Activated CD8-positive, alpha-beta memory T cell treated with anti-CD3 and anti-CD28 coated beads, Interleukin-2, amount 50 U/mL, for 1 hour (primary cell): ENCODE data around the gene HPS1.

Source experiments
- DNase-seq: peaks from one replicate; pipeline ENCODE4 v3.0.0-alpha.2; 2020; ENCODE audit errors: extremely low read depth

Gene HPS1

GRCh38 chr10:98432330-98432729 lies 14.4 kb downstream of the HPS1 start:
- DNase-seq: no peak

GRCh38 chr10:98431016-98431415 lies 15.7 kb downstream of the HPS1 start:
- no peak for DNase-seq

- DNase-seq: no peak
These were observed 16.3 kb downstream of the HPS1 start for GRCh38 chr10:98430427-98430826.

DNA sequence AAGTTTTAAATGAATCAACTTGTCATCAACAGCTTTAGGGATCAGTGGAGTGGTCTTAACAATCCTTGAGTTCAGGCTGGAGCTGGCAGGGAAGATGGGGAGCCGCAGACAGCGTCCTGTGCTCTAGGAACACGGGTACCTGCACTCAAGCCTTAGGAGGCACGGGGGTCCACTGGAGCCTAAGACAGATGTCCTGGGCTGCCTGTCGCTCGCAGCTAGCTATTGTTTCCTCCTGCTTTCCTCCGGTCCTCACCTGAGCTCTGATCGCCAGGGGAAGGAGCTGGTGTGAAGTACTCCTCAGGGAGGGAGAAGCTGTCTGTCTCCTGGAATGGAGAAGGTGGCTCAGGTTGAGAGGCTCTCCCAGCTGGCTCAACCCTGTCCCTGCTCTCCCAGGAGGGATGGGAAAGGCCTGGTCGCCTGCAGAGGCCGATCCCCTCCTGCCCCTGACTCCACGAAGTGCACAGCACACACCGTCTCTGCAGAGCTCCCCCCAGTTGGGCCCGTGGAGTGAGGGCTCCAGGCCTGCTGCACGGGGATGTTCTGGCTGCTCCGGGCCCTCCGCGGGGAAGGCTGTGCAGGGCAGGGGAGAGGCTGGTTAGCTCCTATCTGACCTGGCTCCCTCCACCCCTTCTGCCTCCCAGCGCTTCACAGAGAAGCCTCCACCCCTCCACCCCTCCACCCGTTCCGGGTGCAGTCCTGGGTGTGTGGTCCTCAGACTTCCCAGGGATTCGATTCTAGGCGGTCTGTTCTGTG lies 17.2 kb downstream of the HPS1 start:
- no peak for DNase-seq

DNA sequence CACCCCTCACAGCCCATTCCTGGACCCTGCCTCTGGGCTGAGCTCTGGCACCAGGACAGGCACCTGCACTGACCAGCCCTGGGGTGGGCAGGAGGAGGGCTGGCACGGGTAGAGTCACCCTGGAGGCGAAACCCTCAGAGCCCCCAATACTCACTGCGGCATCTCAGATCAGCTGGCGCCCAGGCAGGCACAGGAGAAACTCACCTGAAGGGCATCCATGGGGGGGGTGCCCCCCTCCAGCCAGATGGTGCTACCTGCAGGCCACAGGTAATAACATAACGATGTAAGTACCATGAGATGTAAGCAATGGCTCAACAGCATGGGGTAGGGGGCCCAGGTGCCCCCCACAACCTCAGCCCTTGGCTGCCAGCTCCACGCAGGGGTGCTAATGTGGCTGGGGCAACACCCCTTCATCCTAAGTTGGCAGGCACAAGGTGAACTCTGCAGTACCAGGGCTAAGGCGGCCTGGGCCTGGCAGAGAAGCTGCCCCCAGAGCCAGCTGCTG lies 19.7 kb downstream of the HPS1 start:
- no peak for DNase-seq

DNA sequence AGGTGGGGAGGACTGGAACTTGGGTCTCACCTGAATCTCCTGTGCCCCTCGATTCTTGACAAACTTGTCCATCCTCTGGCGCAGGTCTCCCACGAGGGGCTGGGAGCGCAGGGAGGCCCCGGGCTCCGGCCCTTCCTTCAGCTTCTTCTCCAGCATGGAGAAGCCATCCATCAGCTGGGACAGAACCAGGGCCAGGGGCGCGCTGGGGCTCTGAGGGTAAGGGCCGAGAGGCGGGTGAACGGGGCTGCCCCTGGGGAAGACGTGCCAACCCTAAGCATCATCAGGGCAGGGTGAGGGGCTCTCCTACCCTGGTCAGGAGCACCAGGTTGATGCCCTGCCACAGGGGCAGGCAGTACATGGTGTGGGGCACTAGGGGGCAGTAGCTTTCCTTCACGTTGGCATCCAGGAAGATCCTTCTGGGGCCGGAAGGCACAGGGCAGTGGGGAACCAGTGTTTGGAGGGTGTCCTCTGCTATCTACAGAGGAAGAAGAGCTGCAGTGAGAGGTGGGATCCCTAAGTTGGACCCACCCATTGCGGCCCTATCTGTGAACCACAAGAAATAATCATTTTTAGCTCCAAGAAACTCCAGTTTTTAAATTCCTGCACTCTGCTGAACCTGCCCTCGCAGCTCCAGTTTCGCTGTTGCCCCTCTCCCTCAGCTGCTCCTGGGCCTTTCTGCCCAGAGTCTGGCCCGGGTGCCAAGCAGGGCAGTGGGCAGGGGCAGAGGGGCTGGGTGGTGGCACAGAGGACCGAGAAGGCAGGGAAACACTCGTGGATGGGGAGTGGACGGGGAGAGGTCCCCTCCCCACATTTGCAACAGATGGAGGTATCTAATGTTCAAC lies 21.0 kb downstream of the HPS1 start:
- DNase-seq: no peak

DNA sequence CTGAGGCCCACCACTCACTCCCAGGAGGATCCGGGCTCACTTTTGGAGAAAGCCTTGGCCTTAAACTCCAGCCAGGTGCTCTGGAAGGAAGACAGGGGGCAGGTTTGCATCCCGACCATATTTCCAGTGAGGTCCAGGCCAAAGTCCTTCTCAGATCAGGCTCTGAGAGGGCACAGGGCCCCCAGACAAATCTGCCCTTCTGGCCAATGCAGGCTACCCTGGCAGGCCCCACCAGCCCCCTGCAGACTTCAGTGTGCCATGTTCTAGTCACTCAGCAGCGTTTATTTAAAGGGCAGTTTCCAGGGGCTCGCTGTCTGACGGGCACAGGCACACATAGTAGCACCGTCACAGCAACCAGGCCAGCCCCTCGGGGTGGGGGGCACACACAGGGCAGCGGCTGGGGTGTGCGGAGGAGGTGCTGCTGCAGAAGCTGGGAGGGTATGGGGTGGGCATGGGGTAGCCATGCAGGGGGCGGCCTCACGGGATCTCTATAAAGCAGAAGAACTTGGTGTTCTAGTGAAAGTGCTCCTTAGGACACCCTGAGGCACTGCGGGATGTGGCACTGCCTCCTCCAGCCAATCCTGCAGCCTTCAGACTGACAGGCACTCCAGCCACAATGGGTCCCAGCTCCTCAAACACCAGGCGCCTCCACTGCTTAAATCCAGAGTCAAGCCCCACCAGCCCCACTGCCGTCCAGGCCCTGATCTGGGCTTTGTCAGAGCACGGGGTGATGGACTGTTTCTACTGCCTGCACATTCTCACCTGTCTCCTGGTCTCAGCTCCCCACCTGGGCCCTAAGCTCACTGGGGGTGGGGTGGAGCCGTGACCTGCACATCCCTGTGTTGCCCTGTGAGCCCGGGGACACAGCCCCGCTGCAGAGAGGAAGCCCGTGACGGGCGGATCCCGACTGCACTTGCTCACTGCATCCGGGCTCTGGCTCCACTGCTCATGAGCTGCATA lies 22.2 kb downstream of the HPS1 start:
- no peak for DNase-seq

DNA sequence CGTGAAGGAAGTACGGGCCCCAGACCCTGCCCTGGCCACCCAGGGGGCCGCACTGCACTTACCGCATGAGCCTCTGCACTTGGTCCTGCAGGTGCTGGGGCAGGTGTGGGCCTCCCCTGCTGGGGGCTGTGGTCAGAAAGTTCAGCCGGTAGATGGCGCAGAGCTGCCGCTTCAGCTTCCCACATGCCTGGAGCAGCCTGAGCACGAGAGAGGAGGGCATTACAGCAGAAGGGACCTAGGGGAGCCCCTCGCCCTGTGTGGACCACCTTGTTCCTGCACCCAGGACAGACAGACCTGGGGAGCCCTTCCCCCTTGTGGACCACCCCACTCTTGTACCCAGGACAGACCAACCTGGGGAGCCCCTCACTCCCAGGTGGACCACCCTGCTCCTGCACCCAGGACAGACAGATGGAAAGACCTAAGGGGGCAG lies 23.0 kb downstream of the HPS1 start:
- DNase-seq: no peak

GRCh38 chr10:98422182-98422581 lies 24.6 kb downstream of the HPS1 start:
- DNase-seq: no peak

DNA sequence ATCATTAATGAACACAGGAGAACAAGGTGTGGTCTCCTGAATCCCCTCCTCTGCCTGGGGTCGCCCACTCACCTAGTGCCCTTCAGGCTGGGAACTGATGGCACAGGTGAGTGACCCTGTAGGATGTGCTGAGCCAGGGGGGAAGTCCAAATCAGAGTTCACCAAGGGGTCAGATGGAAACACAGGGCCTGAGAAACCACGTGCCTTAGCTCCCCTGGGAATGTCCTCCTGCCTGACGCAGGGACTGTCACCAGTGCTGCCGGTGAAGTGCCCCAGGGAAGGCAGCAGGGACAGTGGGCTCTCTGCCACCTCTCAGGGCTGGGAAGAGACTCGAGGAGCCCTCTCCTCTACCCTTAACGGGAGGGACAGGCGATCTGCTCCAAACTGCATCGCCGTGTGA lies 25.9 kb downstream of the HPS1 start:
- no peak for DNase-seq

- DNase-seq: no peak
These were observed 27.1 kb downstream of the HPS1 start for GRCh38 chr10:98419469-98420261.

- no peak for DNase-seq
These were observed 27.9 kb downstream of the HPS1 start for GRCh38 chr10:98418665-98419468.

- DNase-seq: no peak
These were observed 28.6 kb downstream of the HPS1 start for GRCh38 chr10:98417973-98418664.

GRCh38 chr10:98417481-98417959 lies 29.2 kb downstream of the HPS1 start:
- DNase-seq: no peak

DNA sequence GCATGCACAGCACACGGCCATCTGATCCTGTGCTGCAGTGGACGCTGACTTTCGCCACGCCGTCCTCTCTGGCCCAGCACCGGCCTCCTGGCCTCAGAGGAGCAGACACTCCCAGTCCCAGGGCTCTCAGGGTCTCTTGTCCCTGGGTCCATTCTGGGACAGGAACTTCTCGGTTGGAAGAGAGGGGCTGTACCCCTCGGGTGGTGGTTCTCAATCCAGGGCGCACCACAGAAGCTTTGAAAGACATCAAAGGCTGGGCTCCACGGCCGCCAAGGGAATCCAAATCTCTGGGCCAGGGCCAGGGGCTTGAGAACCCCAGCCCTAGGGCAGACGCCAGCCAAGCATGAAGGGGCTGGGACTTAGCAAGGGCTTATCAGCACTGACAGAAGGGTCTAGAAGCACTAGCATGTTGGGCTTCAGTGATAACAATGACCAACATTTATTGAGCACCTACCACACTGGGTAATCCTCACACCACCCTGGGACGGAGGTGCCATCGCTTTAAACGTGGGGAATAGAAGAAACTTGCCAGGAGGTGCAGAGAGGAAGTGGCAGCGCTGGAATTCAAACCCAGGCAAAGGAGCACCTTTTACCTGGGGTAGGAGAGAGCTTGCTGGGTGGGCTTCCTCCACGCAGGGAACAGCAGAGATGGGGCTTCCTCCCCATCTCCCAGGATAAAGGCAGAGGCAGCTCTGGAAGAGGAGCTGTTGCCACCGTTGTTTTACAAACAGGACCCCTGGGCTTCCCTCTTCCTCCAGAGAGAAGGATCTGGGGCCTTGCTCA lies 29.9 kb downstream of the HPS1 start:
- DNase-seq: no peak

DNA sequence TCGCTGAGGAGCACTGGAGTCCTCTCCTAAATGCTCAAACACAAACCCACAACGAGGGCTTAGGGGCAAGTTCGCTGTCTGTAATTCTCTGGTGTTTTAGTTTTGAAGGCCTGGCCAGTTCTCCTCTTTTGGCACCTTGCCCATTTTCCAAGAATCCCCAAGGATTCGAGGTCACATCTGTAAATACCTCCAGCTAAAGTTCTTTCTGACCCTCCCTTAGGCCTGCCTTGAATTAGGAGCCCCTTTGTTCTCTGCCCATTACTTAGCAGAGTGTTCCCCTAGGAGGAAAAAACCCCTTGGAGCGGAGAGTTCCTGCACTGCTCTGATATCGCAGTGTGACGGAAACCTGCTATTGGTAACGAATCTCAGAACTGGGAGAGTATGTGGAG lies 31.0 kb downstream of the HPS1 start:
- no peak for DNase-seq

DNA sequence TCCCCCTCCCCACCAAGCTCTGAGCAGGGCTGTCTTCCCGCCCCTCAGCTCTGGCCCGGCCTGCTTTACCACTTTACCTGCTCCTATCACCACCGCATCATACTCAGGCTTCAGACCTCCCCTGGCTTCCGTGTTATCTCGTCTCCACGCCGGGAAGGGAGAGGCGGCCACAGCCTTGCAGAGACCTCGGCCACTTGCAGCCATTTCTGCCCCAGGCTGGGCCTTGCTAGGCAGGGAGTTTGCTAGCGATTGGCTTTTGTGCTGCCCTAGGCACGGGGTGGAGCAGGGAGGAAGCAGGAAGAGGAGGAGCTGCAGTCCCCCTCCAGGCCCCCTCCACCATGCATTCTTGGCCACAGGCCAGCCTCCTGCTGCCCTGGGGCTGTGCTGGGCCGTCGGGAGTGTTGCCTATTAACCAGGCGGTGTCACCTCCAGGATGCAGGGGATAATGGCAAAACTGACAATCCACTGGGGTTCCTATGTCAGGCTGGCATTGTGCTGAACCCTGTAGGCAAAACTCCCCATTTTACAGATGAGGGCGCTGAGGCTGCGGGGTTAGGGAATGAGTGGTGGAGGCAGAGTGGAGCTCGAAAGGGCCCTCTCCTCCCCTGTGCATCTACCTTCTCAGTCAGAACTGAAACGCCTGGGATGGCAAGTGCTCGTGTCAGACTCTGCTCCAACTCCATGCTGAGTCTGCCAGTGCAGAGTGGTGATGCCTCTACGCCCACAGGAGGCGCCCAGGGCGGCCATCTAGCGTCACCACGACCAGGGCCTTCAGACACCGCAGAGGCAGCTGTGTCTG lies 31.6 kb downstream of the HPS1 start, which contains the start of gene PYROXD2:
PYROXD2 (minus strand) TSS at position 251 of the 799 bp plus-strand sequence; CDS start at position 204, 47 bp downstream.
- DNase-seq: no peak

- DNase-seq: no peak
These were observed 32.2 kb downstream of the HPS1 start for GRCh38 chr10:98414578-98414931.
